HG03565 (cell line): ENCODE measurements around the gene SLC22A9.

Source experiments
- ATAC-seq: cut with Tn5 transposase; IDR thresholded peaks from one replicate; pipeline ENCODE4 v1.9.1; 2021; ENCODE audit warnings: mild to moderate bottlenecking, moderate library complexity; ENCODE audit not compliant: unreplicated experiment

The SLC22A9 gene

DNA sequence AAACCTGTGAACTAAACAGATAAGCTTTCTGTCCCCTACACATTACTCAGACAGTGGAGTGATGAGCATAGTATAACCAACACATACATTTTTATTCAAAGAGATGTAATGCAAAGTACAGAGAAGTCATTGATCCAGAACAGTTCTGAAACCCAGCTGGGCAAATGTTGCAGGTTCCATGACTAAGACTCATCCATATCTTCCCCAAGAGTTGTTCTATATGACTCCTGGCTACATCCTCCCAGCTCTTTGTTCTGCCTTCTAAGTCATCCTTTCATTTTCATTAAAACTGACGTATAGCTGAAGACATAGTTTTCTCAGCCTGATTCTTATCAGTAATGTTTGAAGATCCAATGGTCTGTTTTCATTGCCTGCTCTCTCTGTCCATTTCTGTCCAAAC is 74.1 kb downstream of the SLC22A9 start:
- no peak for ATAC-seq

DNA sequence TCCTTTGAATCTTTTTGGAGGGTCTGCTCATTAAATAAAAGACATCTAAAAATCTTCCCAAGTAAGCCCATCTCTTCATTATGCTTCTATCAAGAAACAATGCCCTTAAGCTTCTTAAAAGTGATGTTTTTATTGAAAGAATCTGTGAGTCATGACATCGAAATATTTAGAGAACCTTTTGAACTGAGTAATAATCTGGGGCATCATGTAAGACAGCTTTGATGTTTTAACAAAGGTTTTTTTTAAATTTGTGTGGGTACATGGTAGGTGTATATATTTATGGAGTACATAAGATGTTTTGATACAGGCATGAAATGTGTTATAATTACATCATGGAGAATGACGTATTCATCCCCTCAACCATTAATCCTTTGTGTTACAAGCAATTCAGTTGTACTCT is 74.6 kb downstream of the SLC22A9 start:
- ATAC-seq: no peak

- ATAC-seq: no peak
Observed at GRCh38 chr11:63445118-63445517, 75.5 kb downstream of the SLC22A9 start.

DNA sequence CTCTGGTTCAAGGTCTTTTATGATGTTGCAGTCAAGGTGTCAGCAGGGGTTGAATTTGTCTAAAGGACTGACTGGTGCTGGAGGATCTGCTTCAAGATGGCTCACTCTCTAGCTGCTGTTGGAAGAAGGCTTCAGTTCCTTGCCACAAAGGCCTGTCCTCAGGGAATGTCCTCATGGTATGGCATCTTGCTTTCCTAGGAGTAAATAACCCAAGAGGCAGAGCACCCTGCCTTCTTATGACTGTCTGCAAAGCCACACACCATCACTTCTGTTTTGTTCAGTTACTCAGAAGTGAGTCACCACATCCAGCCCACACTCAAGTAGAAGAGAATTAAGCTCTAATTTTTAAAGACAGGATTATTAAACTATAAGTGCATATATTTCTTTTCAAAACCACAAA is 76.1 kb downstream of the SLC22A9 start:
- ATAC-seq: no peak

DNA sequence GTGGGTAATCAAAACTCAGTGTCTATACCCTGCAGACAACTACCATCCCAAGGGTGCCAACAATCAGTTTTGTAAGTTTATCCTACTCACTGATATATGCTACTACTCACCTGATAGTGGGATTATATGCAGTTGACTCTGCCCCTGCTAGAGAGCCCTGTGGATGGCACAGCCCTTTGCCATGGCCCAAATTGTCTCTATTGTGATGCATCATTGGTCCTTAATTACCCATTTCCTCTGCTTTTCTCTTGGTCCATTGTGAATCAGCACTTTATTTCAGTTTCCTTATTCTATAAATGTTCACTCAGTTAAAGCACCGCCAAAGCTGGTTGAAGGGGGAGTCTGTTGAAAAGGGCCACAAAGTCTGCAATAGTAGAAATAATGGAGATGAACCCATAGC is 79.1 kb downstream of the SLC22A9 start:
- ATAC-seq: no peak

DNA sequence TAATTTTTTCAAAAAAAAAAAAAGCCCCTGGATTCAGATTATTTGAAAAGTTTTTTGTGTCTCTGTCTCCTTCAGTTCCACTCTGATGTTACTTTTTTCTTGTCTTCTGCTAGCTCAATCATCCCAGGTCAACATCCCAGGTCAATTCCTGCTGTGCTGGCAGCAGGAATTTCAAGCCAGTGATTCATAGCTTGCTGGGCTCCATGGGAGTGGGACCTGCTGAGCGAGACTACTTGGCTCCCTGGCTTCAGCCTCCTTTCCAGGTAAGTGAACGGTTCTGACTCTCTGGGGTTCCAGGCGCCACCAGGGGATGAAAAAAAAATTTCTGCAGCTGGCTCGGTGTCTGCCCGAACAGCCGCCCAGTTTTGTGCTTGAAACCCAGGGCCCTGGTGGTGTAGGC is 90.0 kb downstream of the SLC22A9 start:
- ATAC-seq: no peak
